ENCODE measurements around the gene HSF4. TPM values are rescaled to one million over a fixed set of nuclear protein-coding genes. Genes with fewer than 3 reads are reported as not detected.

Gene HSF4
- total RNA-seq, 4 donors from 2014 or later, result 29.5 to 136 (median 76.6) TPM

- WGBS, 2 donors (ENCODE audit: low coverage in 1 of 2), result 91% methylated on average over 2 of the region's 2 CpGs; no CpG with 5 or more reads in 1 of the 2 donors
- H3K4me1 ChIP-seq, result peaks cover 0 to 3% (median 1%) of the 10 kb centered on the region in 4 donors
- TF ChIP-seq POLR2A (IDR thresholded peaks at IDR 0.05) (no peak), CTCF (IDR thresholded peaks at IDR 0.05) (no peak), EP300 (IDR thresholded peaks at IDR 0.05; ENCODE audit: low read depth) (no peak), POLR2AphosphoS5 (IDR thresholded peaks at IDR 0.05) (no peak)
- in situ Hi-C loops (cut with MboI; ENCODE audit: low pct_ligation_motif_present in 1 of 4, low pct_unique_long_range_greater_than_20kb in 1 of 4, low sequenced_read_pairs in 3 of 4), result no loop called here
- H3K9me3 ChIP-seq, result no peaks in the 10 kb centered on the region
- intact Hi-C loops (cut with DNase I; ENCODE audit: low total_unique reads), result no loop called here
- peaks cover 0 to 64% (median 14%) of the 10 kb centered on the region in 4 donors for H3K36me3 ChIP-seq
- no peak overlapping the region for H3K4me3 ChIP-seq
- H3K27me3 ChIP-seq, result peaks cover 5% of the 10 kb centered on the region
- no peak overlapping the region for H3K27ac ChIP-seq
- DNase-seq, result no peak
Observed at GRCh38 chr16:67144943-67145342, 19.6 kb upstream of the HSF4 start.

GRCh38 chr16:67145746-67146145 lies 18.8 kb upstream of the HSF4 start:
- Histone ChIP-seq H3K9me3 (no peaks in the 10 kb centered on the region), H3K36me3 (peaks cover 0 to 56% (median 10%) of the 10 kb centered on the region in 4 donors), H3K4me3 (no peak overlapping the region), H3K4me1 (peaks cover 0 to 9% (median 7%) of the 10 kb centered on the region in 4 donors), H3K27me3 (peaks cover 13% of the 10 kb centered on the region), H3K27ac (no peak overlapping the region)
- whole genome bisulfite sequencing, 2 donors (ENCODE audit: low coverage in 1 of 2), result 94% methylated on average over 2 of the region's 2 CpGs; no CpG with 5 or more reads in 1 of the 2 donors
- in situ Hi-C loops (cut with MboI; ENCODE audit: low pct_ligation_motif_present in 1 of 4, low pct_unique_long_range_greater_than_20kb in 1 of 4, low sequenced_read_pairs in 3 of 4) (no loop called here), intact Hi-C loops (cut with DNase I; ENCODE audit: low total_unique reads) (no loop called here)
- TF ChIP-seq CTCF (IDR thresholded peaks at IDR 0.05) (no peak), POLR2AphosphoS5 (IDR thresholded peaks at IDR 0.05) (no peak), EP300 (IDR thresholded peaks at IDR 0.05; ENCODE audit: low read depth) (no peak), POLR2A (IDR thresholded peaks at IDR 0.05) (no peak)
- DNase-seq, result no peak

GRCh38 chr16:67146523-67147357 lies 17.8 kb upstream of the HSF4 start:
- H3K4me1 ChIP-seq, result peaks cover 7 to 15% (median 12%) of the 10 kb centered on the region in 4 donors

More at GRCh38 chr16:67146523-67147357, 17.8 kb upstream of the HSF4 start:
- 86 to 100% methylated on average over 1 to 7 of the region's 7 CpGs for WGBS, 2 donors (ENCODE audit: low coverage in 1 of 2)
- Histone ChIP-seq H3K27ac (no peak overlapping the region), H3K9me3 (no peaks in the 10 kb centered on the region), H3K36me3 (peaks cover 0 to 46% (median 6%) of the 10 kb centered on the region in 4 donors), H3K4me3 (no peak overlapping the region), H3K27me3 (peaks cover 16% of the 10 kb centered on the region)
- intact Hi-C loops (cut with DNase I; ENCODE audit: low total_unique reads) (no loop called here), in situ Hi-C loops (cut with MboI; ENCODE audit: low pct_ligation_motif_present in 1 of 4, low pct_unique_long_range_greater_than_20kb in 1 of 4, low sequenced_read_pairs in 3 of 4) (no loop called here)
- no peak for DNase-seq
- TF ChIP-seq EP300 (IDR thresholded peaks at IDR 0.05; ENCODE audit: low read depth) (no peak), POLR2A (IDR thresholded peaks at IDR 0.05) (no peak), POLR2AphosphoS5 (IDR thresholded peaks at IDR 0.05) (no peak), CTCF (IDR thresholded peaks at IDR 0.05) (no peak)

Data from transverse colon (tissue), 4 donors.